Measurements from ENCODE around the gene DKC1.
A peak's percentile ranks its signal among the peaks of the same experiment; 100 is the strongest.
"Not testable (repeated sequence)": the region's sequence is repeated elsewhere in the genome, so short reads cannot be mapped to it uniquely, and the experiment has no call there.

The DKC1 gene

DNA sequence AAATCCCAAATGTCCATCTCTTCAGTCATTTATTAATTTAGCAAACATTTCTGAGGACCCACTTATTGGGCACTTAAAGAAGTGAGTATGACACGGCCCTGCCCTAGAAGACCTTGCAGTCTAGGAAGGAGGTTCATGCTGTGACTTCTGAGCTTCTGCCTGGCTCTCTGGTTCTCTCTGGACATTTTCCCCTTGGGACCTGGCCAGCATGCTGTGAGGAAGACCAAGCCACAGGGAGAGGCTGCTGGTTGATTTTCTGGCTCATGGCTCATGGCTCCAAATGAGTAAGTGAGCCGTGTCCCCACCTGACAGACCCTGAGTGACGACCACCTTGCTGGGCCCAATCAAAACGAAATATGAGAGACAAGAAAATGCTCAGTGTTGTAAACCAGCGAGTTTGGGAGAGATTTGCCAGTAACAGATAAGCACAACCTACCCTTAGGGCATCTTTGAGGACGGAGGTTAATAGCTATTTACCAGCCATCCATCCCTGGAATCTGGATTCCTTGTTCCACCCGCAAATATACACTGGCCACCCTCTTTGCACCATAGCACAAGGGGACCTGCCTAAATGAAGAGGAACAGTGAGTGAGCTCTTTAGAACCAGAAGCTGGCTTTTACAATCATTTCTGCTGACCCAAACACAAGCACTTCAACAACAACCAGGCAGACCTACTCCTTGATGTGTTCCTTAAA lies 41.7 kb downstream of the DKC1 start:
- Histone ChIP-seq H3K36me3 (ENCODE audit: control insufficient read depth in 1 of 2, insufficient read depth in 2 of 2, low read length in 2 of 2) (no peaks in the 10 kb centered on the region), H3K4me3 (ENCODE audit: low read depth in 1 of 2, low read length in 2 of 2) (peak overlapping the region; percentile 79 to 80), H3K9ac (ENCODE audit: low read depth in 1 of 2, low read length in 2 of 2) (peak overlapping the region; percentile 70 to 79), H3K27me3 (ENCODE audit: control insufficient read depth in 1 of 2, insufficient read depth in 2 of 2, low read length in 2 of 2) (no peaks in the 10 kb centered on the region), H3K4me1 (ENCODE audit: control insufficient read depth in 1 of 2, insufficient read depth in 2 of 2, low read length in 2 of 2) (peaks cover 33 to 39% of the 10 kb centered on the region in 2 donors), H3K27ac (ENCODE audit: low read depth, low read length) (no peak overlapping the region), H3K9me3 (ENCODE audit: control insufficient read depth in 1 of 2, low read length in 2 of 2) (no peaks in the 10 kb centered on the region)

- Histone ChIP-seq H3K4me1 (ENCODE audit: control insufficient read depth in 1 of 2, insufficient read depth in 2 of 2, low read length in 2 of 2) (peaks cover 30 to 32% of the 10 kb centered on the region in 2 donors), H3K9ac (ENCODE audit: low read depth in 1 of 2, low read length in 2 of 2) (peak within 1 kb of the TSS; percentile 70 to 79), H3K4me3 (ENCODE audit: low read depth in 1 of 2, low read length in 2 of 2) (peak within 1 kb of the TSS; percentile 79 to 80), H3K9me3 (ENCODE audit: control insufficient read depth in 1 of 2, low read length in 2 of 2) (no peaks in the 10 kb centered on the region), H3K36me3 (ENCODE audit: control insufficient read depth in 1 of 2, insufficient read depth in 2 of 2, low read length in 2 of 2) (no peaks in the 10 kb centered on the region), H3K27me3 (ENCODE audit: control insufficient read depth in 1 of 2, insufficient read depth in 2 of 2, low read length in 2 of 2) (no peaks in the 10 kb centered on the region), H3K27ac (ENCODE audit: low read depth, low read length) (peak within 1 kb of the TSS; percentile 47)
Observed at GRCh38 chrX:154804957-154805695, 42.5 kb downstream of the DKC1 start, which contains the start of gene MPP1. Gene MPP1 (minus strand): TSS chrX:154805485. CDS start chrX:154805373, 112 bp downstream.

DNA sequence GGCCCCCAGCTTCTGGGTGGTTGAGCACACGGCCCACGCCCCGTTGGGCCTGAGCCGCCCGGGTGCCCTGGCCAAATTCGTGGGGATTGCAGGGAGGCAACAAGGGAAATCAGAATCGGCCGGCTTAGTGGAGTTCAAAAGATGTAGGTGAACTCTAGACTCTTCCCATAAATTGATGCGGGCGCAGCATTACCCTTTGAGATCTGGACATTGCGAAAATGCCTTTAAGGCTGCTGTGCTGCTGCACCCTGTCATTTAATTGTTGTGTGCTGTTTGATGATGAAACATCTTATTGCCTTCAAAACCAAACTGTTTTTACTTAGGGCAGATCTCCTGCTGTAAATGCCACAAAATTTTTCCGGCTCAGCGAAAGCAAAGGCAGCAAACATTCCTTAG lies 43.0 kb downstream of the DKC1 start:
- H3K27ac ChIP-seq (ENCODE audit: low read depth, low read length): peak overlapping the region; percentile 44
- H3K9ac ChIP-seq (ENCODE audit: low read depth in 1 of 2, low read length in 2 of 2): peak overlapping the region in 1 of 2 donors; percentile 4
- peak overlapping the region; percentile 62 to 80 for H3K4me3 ChIP-seq (ENCODE audit: low read depth in 1 of 2, low read length in 2 of 2)

DNA sequence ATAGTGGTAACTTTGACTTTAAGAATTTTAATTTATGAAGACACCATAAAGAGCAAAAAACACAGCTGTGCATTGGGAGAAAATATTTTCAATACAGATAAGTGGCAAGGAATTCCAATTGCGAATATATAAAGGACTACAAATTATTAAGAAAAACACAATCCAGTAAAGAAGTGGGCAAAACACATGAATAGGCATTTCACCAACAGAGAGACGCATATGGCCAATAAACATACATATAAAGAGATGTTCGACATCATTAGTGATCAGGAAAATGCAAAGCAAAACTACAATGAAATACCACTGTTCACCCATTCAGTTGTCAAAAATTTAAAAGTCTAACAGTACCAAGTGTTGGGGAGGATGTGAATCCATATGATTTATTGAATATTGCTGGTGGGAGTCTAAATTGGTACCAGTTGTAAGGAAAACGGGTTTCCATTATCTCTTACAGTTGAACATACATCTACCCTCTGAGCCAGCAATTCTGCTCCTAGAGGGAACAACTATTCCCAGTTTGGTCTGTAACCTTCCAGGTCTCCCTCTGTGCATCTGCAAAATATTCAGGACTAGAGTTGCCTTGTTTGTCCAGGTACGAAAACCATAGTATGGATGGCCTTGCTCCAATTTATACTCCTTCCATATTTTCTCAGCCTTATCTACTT lies 44.3 kb downstream of the DKC1 start:
- Histone ChIP-seq H3K9me3 (ENCODE audit: control insufficient read depth in 1 of 2, low read length in 2 of 2) (no peaks in the 10 kb centered on the region), H3K27me3 (ENCODE audit: control insufficient read depth in 1 of 2, insufficient read depth in 2 of 2, low read length in 2 of 2) (no peaks in the 10 kb centered on the region), H3K27ac (ENCODE audit: low read depth, low read length) (no peak overlapping the region), H3K9ac (ENCODE audit: low read depth in 1 of 2, low read length in 2 of 2) (no peak overlapping the region), H3K4me3 (ENCODE audit: low read depth in 1 of 2, low read length in 2 of 2) (no peak overlapping the region), H3K4me1 (ENCODE audit: control insufficient read depth in 1 of 2, insufficient read depth in 2 of 2, low read length in 2 of 2) (peaks cover 18 to 19% of the 10 kb centered on the region in 2 donors), H3K36me3 (ENCODE audit: control insufficient read depth in 1 of 2, insufficient read depth in 2 of 2, low read length in 2 of 2) (no peaks in the 10 kb centered on the region)

More for the DNA sequence above, 43.0 kb downstream of the DKC1 start:
- Histone ChIP-seq H3K4me1 (ENCODE audit: control insufficient read depth in 1 of 2, insufficient read depth in 2 of 2, low read length in 2 of 2) (peaks cover 25 to 27% of the 10 kb centered on the region in 2 donors), H3K9me3 (ENCODE audit: control insufficient read depth in 1 of 2, low read length in 2 of 2) (no peaks in the 10 kb centered on the region), H3K36me3 (ENCODE audit: control insufficient read depth in 1 of 2, insufficient read depth in 2 of 2, low read length in 2 of 2) (no peaks in the 10 kb centered on the region), H3K27me3 (ENCODE audit: control insufficient read depth in 1 of 2, insufficient read depth in 2 of 2, low read length in 2 of 2) (no peaks in the 10 kb centered on the region)

- H3K9me3 ChIP-seq (ENCODE audit: control insufficient read depth in 1 of 2, low read length in 2 of 2): no peaks in the 10 kb centered on the region
- peaks cover 4 to 5% of the 10 kb centered on the region in 2 donors for H3K4me1 ChIP-seq (ENCODE audit: control insufficient read depth in 1 of 2, insufficient read depth in 2 of 2, low read length in 2 of 2)
- H3K27ac ChIP-seq (ENCODE audit: low read depth, low read length): no peak overlapping the region
- H3K36me3 ChIP-seq (ENCODE audit: control insufficient read depth in 1 of 2, insufficient read depth in 2 of 2, low read length in 2 of 2): no peaks in the 10 kb centered on the region
- no peak overlapping the region for H3K9ac ChIP-seq (ENCODE audit: low read depth in 1 of 2, low read length in 2 of 2)
- no peaks in the 10 kb centered on the region for H3K27me3 ChIP-seq (ENCODE audit: control insufficient read depth in 1 of 2, insufficient read depth in 2 of 2, low read length in 2 of 2)
- H3K4me3 ChIP-seq (ENCODE audit: low read depth in 1 of 2, low read length in 2 of 2): no peak overlapping the region
Observed at GRCh38 chrX:154809939-154810665, 47.4 kb downstream of the DKC1 start.

- Histone ChIP-seq H3K9me3 (ENCODE audit: control insufficient read depth in 1 of 2, low read length in 2 of 2) (no peaks in the 10 kb centered on the region), H3K4me3 (ENCODE audit: low read depth in 1 of 2, low read length in 2 of 2) (no peak overlapping the region), H3K9ac (ENCODE audit: low read depth in 1 of 2, low read length in 2 of 2) (no peak overlapping the region), H3K27ac (ENCODE audit: low read depth, low read length) (no peak overlapping the region), H3K36me3 (ENCODE audit: control insufficient read depth in 1 of 2, insufficient read depth in 2 of 2, low read length in 2 of 2) (no peaks in the 10 kb centered on the region), H3K27me3 (ENCODE audit: control insufficient read depth in 1 of 2, insufficient read depth in 2 of 2, low read length in 2 of 2) (no peaks in the 10 kb centered on the region), H3K4me1 (ENCODE audit: control insufficient read depth in 1 of 2, insufficient read depth in 2 of 2, low read length in 2 of 2) (no peaks in the 10 kb centered on the region)
Observed at GRCh38 chrX:154812341-154813101, 49.9 kb downstream of the DKC1 start.

- no peaks in the 10 kb centered on the region for H3K36me3 ChIP-seq (ENCODE audit: control insufficient read depth in 1 of 2, insufficient read depth in 2 of 2, low read length in 2 of 2)
- H3K4me1 ChIP-seq (ENCODE audit: control insufficient read depth in 1 of 2, insufficient read depth in 2 of 2, low read length in 2 of 2): no peaks in the 10 kb centered on the region
- no peak overlapping the region for H3K9ac ChIP-seq (ENCODE audit: low read depth in 1 of 2, low read length in 2 of 2)
- no peaks in the 10 kb centered on the region for H3K9me3 ChIP-seq (ENCODE audit: control insufficient read depth in 1 of 2, low read length in 2 of 2)
- no peak overlapping the region for H3K4me3 ChIP-seq (ENCODE audit: low read depth in 1 of 2, low read length in 2 of 2)
- no peak overlapping the region for H3K27ac ChIP-seq (ENCODE audit: low read depth, low read length)
- no peaks in the 10 kb centered on the region for H3K27me3 ChIP-seq (ENCODE audit: control insufficient read depth in 1 of 2, insufficient read depth in 2 of 2, low read length in 2 of 2)
Observed at GRCh38 chrX:154813801-154814200, 51.1 kb downstream of the DKC1 start.

DNA sequence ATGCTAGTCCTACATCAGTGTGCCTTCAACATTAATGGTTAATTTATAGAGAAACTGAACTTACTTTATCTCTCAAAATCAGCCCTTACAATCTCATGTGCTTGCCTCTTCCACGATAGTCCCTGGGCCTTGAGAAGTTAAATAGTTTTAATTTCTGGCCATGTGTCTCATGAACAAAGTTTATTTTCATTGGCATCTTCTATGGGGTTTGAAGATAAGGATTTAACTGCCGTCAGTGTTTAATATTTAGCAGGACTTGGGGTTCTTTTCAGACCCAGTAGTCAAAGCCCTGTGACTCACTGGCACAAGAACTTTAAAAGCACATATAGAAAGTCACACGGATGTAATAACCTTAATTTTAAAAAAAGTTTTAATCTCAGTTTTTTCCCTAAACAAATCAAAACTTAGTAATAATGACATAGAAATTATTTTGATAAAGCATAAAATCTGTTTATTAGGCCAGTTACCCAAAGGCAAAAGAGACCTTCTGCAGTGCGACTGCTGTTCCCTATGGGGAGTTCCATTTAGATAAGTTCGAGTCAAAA lies 52.7 kb downstream of the DKC1 start:
- Histone ChIP-seq H3K9me3 (ENCODE audit: control insufficient read depth in 1 of 2, low read length in 2 of 2) (no peaks in the 10 kb centered on the region), H3K4me1 (ENCODE audit: control insufficient read depth in 1 of 2, insufficient read depth in 2 of 2, low read length in 2 of 2) (no peaks in the 10 kb centered on the region), H3K36me3 (ENCODE audit: control insufficient read depth in 1 of 2, insufficient read depth in 2 of 2, low read length in 2 of 2) (no peaks in the 10 kb centered on the region), H3K9ac (ENCODE audit: low read depth in 1 of 2, low read length in 2 of 2) (no peak overlapping the region), H3K4me3 (ENCODE audit: low read depth in 1 of 2, low read length in 2 of 2) (no peak overlapping the region), H3K27ac (ENCODE audit: low read depth, low read length) (no peak overlapping the region), H3K27me3 (ENCODE audit: control insufficient read depth in 1 of 2, insufficient read depth in 2 of 2, low read length in 2 of 2) (no peaks in the 10 kb centered on the region)

- H3K36me3 ChIP-seq (ENCODE audit: control insufficient read depth in 1 of 2, insufficient read depth in 2 of 2, low read length in 2 of 2); H3K9ac ChIP-seq (ENCODE audit: low read depth in 1 of 2, low read length in 2 of 2); H3K9me3 ChIP-seq (ENCODE audit: control insufficient read depth in 1 of 2, low read length in 2 of 2); H3K4me3 ChIP-seq (ENCODE audit: low read depth in 1 of 2, low read length in 2 of 2); H3K27ac ChIP-seq (ENCODE audit: low read depth, low read length); H3K4me1 ChIP-seq (ENCODE audit: control insufficient read depth in 1 of 2, insufficient read depth in 2 of 2, low read length in 2 of 2); H3K27me3 ChIP-seq (ENCODE audit: control insufficient read depth in 1 of 2, insufficient read depth in 2 of 2, low read length in 2 of 2): not testable (repeated sequence)
Observed at GRCh38 chrX:154816326-154816898, 53.7 kb downstream of the DKC1 start.

All from duodenal mucosa (tissue), 2 donors.